ENCODE results near the gene PYDC1.

- TF ChIP-seq POLR2AphosphoS5 (IDR thresholded peaks at IDR 0.05; ENCODE audit: low read depth, low read length) (0 out of 2 replicates have a peak, but pooled peaks have one; percentile 1), TAF1 (IDR thresholded peaks at IDR 0.05; ENCODE audit: borderline replicate concordance, insufficient read depth, low read length) (no peak), SIN3A (IDR thresholded peaks at IDR 0.05; ENCODE audit: borderline replicate concordance, insufficient read depth, low read length) (no peak), FOXP2 (optimal IDR thresholded peaks at IDR 0.05; ENCODE audit: borderline replicate concordance, extremely low read depth, extremely low read length, insufficient read depth) (no peak)
- TF ChIP-seq, protein P1, sequence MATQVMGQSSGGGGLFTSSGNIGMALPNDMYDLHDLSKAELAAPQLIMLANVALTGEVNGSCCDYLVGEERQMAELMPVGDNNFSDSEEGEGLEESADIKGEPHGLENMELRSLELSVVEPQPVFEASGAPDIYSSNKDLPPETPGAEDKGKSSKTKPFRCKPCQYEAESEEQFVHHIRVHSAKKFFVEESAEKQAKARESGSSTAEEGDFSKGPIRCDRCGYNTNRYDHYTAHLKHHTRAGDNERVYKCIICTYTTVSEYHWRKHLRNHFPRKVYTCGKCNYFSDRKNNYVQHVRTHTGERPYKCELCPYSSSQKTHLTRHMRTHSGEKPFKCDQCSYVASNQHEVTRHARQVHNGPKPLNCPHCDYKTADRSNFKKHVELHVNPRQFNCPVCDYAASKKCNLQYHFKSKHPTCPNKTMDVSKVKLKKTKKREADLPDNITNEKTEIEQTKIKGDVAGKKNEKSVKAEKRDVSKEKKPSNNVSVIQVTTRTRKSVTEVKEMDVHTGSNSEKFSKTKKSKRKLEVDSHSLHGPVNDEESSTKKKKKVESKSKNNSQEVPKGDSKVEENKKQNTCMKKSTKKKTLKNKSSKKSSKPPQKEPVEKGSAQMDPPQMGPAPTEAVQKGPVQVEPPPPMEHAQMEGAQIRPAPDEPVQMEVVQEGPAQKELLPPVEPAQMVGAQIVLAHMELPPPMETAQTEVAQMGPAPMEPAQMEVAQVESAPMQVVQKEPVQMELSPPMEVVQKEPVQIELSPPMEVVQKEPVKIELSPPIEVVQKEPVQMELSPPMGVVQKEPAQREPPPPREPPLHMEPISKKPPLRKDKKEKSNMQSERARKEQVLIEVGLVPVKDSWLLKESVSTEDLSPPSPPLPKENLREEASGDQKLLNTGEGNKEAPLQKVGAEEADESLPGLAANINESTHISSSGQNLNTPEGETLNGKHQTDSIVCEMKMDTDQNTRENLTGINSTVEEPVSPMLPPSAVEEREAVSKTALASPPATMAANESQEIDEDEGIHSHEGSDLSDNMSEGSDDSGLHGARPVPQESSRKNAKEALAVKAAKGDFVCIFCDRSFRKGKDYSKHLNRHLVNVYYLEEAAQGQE (IDR thresholded peaks at IDR 0.05; ENCODE audit: insufficient read depth in 1 of 2, low read depth in 2 of 2, low read length in 2 of 2), result no peak
Measured at GRCh38 chr16:31192856-31193642, 23.9 kb downstream of the PYDC1 start.

All from PFSK-1 (cell line).